Measurements from ENCODE around the gene PGAP6. TPM values are rescaled to one million over a fixed set of nuclear protein-coding genes. Genes with fewer than 3 reads are reported as not detected.

Gene PGAP6
- polyA plus RNA-seq, 2 of the 4 experiments (the other 2 are of a cell fraction) = 25.9 to 38.1 TPM

DNA sequence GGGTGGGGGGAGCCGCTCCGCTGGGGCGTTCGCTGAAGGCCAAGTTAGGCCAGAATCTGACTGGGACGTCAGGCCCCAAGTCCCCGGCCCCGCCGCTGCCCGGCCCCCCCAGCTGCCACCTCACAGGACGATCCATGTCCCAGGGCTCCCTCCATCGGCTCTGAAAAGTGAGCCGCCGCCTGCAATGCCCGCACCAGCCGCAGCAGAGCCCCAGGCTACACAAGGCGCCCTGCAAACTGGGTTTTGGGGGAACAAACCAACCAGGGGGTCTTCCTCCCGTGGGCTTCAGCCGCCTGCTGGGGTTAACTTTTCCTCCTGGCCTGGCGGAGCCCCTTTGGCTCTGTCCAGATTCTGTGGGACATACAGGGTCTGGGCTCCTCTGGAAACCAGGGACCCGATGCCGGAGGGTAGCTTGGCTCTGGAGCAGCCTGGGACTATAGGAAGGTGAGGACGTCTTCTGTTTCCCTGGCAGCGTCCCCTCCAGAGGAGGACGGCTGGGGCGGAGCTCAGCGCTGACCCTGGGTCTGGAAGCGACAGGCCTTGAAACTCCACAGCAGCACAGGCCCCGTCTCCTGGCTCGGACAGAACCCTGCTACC is 16.1 kb upstream of the PGAP6 start:
- DNase-seq (ENCODE audit: low read depth in 1 of 2, low spot score in 1 of 2) (peak; percentile 86), FAIRE-seq (no peak), ATAC-seq (peak; percentile 52 to 67; a peak in 5 of 6 replicates)
- H3K9me3 ChIP-seq = no peaks in the 10 kb centered on the region
- peak overlapping the region; percentile 86 for H3K4me2 ChIP-seq
- TF ChIP-seq RAD21 (conservative IDR thresholded peaks at IDR 0.05 in 1 of 2, IDR thresholded peaks at IDR 0.05 in 1 of 2) (peak in 1 of 2 experiments; percentile 4; a peak in 1 of 5 replicates), MAFK (IDR thresholded peaks at IDR 0.05; ENCODE audit: partially characterized antibody) (no peak), FOSL2 (IDR thresholded peaks at IDR 0.05) (no peak), FOSL2 (CRISPR knock-in tag; IDR thresholded peaks at IDR 0.05) (no peak)
- TF ChIP-seq, protein P1, sequence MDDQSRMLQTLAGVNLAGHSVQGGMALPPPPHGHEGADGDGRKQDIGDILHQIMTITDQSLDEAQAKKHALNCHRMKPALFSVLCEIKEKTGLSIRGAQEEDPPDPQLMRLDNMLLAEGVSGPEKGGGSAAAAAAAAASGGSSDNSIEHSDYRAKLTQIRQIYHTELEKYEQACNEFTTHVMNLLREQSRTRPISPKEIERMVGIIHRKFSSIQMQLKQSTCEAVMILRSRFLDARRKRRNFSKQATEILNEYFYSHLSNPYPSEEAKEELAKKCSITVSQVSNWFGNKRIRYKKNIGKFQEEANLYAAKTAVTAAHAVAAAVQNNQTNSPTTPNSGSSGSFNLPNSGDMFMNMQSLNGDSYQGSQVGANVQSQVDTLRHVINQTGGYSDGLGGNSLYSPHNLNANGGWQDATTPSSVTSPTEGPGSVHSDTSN (IDR thresholded peaks at IDR 0.05) = peak; percentile 54
- POLR2A ChIA-PET = no interaction called here
- WGBS (ENCODE audit: missing lambda C conversion rate) = 22% methylated on average over 16 of the region's 29 CpGs
- H3K4me3 ChIP-seq = peak overlapping the region; percentile 80
- H3K27ac ChIP-seq = peak overlapping the region; percentile 94 to 99
- peaks cover 43% of the 10 kb centered on the region for H3K4me1 ChIP-seq
- CTCF ChIA-PET = interaction anchor here (0.6 to 1.6 kb wide), 7 partner anchors 23 to 301 kb away, joined by 3 to 6 read pairs (median 3); no protein-coding TSS in a partner anchor

DNA sequence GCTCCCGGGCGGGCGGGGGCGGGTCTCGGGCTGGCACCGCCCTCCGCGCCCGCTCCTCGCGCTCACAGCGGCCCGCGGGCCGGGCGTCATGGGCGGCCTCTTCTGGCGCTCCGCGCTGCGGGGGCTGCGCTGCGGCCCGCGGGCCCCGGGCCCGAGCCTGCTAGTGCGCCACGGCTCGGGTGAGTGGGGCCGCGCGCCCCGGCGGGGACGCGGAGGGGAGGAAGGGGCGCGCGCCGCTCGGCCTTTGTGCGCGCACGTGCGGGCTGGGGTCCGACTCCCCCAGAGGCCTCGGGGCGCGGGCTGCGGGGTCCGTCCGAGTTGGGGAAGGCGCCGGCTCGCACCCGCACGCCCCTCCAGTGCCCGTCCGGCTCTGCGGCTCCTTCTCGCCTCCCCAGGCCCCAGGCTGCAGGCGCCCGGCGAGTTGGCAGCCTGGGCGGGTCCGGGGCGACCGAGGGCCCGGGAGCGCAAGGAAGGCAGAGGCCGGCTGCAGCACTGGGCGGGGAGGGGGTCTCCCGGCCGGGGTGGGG is 15.4 kb upstream of the PGAP6 start, which contains the start of gene NME4:
Gene NME4 (plus strand): TSS at position 65 of the 527 bp plus-strand sequence. CDS start 24 bp downstream, at position 89.
- FAIRE-seq (no peak), DNase-seq (ENCODE audit: low read depth in 1 of 2, low spot score in 1 of 2) (peak in 1 of 2 experiments; percentile 37), ATAC-seq (peak in 1 of 2 experiments; percentile 9; a peak in 1 of 6 replicates)
- peaks cover 39% of the 10 kb centered on the region for H3K4me1 ChIP-seq
- H3K4me2 ChIP-seq = peak within 1 kb of the TSS; percentile 86
- TF ChIP-seq PHF8 (IDR thresholded peaks at IDR 0.05; ENCODE audit: borderline replicate concordance, low read depth) (peak; percentile 51; the same call in 1 of the 2 replicates), SREBF2 (IDR thresholded peaks at IDR 0.05) (no peak), JUN (IDR thresholded peaks at IDR 0.05) (peak; percentile 34 to 59; a peak in 3 of 5 replicates), POLR2A (IDR thresholded peaks at IDR 0.05; ENCODE audit: low read length) (peak; percentile 48; the same call in 1 of the 2 replicates)
- TF ChIP-seq, protein P2, sequence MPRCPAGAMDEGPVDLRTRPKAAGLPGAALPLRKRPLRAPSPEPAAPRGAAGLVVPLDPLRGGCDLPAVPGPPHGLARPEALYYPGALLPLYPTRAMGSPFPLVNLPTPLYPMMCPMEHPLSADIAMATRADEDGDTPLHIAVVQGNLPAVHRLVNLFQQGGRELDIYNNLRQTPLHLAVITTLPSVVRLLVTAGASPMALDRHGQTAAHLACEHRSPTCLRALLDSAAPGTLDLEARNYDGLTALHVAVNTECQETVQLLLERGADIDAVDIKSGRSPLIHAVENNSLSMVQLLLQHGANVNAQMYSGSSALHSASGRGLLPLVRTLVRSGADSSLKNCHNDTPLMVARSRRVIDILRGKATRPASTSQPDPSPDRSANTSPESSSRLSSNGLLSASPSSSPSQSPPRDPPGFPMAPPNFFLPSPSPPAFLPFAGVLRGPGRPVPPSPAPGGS (IDR thresholded peaks at IDR 0.05) = peak; percentile 60; the same call in 1 of the 3 replicates
- WGBS (ENCODE audit: missing lambda C conversion rate) = 0% methylated on average over 2 of the region's 75 CpGs
- peak within 1 kb of the TSS; percentile 80 for H3K4me3 ChIP-seq
- H3K27ac ChIP-seq = peak within 1 kb of the TSS; percentile 94 to 99
- 0 out of 3 replicates have a peak, but pooled peaks cover under 1% of the 10 kb centered on the region for H3K9me3 ChIP-seq
- ChIA-PET CTCF (interaction anchor here (1.1 to 1.6 kb wide), 3 partner anchors 22 to 181 kb away, joined by 3 to 4 read pairs (median 3); no protein-coding TSS in a partner anchor), POLR2A (no interaction called here)

DNA sequence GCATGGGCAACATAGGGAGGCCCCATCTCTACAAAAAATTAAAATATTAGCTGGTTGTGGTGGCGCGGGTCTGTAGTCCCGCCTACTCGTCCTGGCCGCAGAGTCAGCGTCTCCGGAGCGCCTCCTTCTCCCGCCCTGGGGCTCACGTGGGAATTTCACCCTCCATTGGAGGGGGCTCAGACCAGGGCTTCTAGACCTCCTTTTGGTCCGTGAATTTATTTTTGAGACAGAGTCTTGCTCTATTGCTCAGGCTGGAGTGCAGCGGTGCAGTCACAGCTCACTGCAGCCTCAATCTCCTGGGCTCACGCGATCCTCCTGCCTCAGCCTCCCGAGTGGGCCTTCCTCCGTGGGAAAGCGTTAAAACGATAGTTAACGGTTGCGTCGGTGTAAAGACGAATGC is 14.8 kb upstream of the PGAP6 start:
- peak; percentile 74 to 86 for DNase-seq (ENCODE audit: low read depth in 1 of 2, low spot score in 1 of 2)
- Histone ChIP-seq H3K4me3 (peak overlapping the region; percentile 80), H3K9me3 (0 out of 3 replicates have a peak, but pooled peaks cover 2% of the 10 kb centered on the region), H3K4me2 (peak overlapping the region; percentile 86), H3K27ac (peak overlapping the region; percentile 94 to 99), H3K4me1 (peaks cover 39% of the 10 kb centered on the region)
- 3% methylated on average over 22 of the region's 22 CpGs for WGBS (ENCODE audit: missing lambda C conversion rate)
- ATAC-seq = peak; percentile 49 to 65; a peak in 4 of 6 replicates
- POLR2A ChIA-PET = no interaction called here
- CTCF ChIA-PET = interaction anchor here (1.6 kb wide), 1 partner anchor 28 kb away, joined by 3 read pairs; no protein-coding TSS in a partner anchor
- FAIRE-seq = no peak
- TF ChIP-seq PHF8 (IDR thresholded peaks at IDR 0.05; ENCODE audit: borderline replicate concordance, low read depth) (no peak), TP53 (CRISPR knock-in tag; IDR thresholded peaks at IDR 0.05) (no peak), CEBPB (IDR thresholded peaks at IDR 0.05) (no peak), RARB (CRISPR knock-in tag; IDR thresholded peaks at IDR 0.05) (no peak), EHF (CRISPR knock-in tag; IDR thresholded peaks at IDR 0.05) (no peak), CBX8 (IDR thresholded peaks at IDR 0.05) (no peak), MYC (IDR thresholded peaks at IDR 0.05; ENCODE audit: borderline replicate concordance, low read length) (no peak), TFCP2L1 (CRISPR knock-in tag; IDR thresholded peaks at IDR 0.05) (no peak), HDAC2 (IDR thresholded peaks at IDR 0.05) (0 out of 2 replicates have a peak, but pooled peaks have one; percentile 46), JUN (IDR thresholded peaks at IDR 0.05) (no peak), ZNF302 (CRISPR knock-in tag; IDR thresholded peaks at IDR 0.05) (no peak), CHD2 (IDR thresholded peaks at IDR 0.05; ENCODE audit: low read length, partially characterized antibody) (no peak), ZC3H11A (IDR thresholded peaks at IDR 0.05) (no peak), RCOR1 (IDR thresholded peaks at IDR 0.05; ENCODE audit: low read depth, low read length) (no peak), FOSB (CRISPR knock-in tag; IDR thresholded peaks at IDR 0.05) (no peak), HOXB13 (CRISPR knock-in tag; IDR thresholded peaks at IDR 0.05; ENCODE audit: low read depth) (no peak), EHMT2 (IDR thresholded peaks at IDR 0.05; ENCODE audit: low read depth) (no peak), MAFK (IDR thresholded peaks at IDR 0.05; ENCODE audit: partially characterized antibody) (peak; percentile 47), POLR2A (IDR thresholded peaks at IDR 0.05; ENCODE audit: low read length) (0 out of 2 replicates have a peak, but pooled peaks have one; percentile 18)
- TF ChIP-seq, protein P3, sequence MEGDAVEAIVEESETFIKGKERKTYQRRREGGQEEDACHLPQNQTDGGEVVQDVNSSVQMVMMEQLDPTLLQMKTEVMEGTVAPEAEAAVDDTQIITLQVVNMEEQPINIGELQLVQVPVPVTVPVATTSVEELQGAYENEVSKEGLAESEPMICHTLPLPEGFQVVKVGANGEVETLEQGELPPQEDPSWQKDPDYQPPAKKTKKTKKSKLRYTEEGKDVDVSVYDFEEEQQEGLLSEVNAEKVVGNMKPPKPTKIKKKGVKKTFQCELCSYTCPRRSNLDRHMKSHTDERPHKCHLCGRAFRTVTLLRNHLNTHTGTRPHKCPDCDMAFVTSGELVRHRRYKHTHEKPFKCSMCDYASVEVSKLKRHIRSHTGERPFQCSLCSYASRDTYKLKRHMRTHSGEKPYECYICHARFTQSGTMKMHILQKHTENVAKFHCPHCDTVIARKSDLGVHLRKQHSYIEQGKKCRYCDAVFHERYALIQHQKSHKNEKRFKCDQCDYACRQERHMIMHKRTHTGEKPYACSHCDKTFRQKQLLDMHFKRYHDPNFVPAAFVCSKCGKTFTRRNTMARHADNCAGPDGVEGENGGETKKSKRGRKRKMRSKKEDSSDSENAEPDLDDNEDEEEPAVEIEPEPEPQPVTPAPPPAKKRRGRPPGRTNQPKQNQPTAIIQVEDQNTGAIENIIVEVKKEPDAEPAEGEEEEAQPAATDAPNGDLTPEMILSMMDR (IDR thresholded peaks at IDR 0.05) = no peak
- TF ChIP-seq, protein P4, sequence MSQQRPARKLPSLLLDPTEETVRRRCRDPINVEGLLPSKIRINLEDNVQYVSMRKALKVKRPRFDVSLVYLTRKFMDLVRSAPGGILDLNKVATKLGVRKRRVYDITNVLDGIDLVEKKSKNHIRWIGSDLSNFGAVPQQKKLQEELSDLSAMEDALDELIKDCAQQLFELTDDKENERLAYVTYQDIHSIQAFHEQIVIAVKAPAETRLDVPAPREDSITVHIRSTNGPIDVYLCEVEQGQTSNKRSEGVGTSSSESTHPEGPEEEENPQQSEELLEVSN (IDR thresholded peaks at IDR 0.05; ENCODE audit: borderline replicate concordance, low read depth) = peak; percentile 93
- TF ChIP-seq, protein P2 (IDR thresholded peaks at IDR 0.05) = no peak
